ENCODE results near the gene ME2.

DNA sequence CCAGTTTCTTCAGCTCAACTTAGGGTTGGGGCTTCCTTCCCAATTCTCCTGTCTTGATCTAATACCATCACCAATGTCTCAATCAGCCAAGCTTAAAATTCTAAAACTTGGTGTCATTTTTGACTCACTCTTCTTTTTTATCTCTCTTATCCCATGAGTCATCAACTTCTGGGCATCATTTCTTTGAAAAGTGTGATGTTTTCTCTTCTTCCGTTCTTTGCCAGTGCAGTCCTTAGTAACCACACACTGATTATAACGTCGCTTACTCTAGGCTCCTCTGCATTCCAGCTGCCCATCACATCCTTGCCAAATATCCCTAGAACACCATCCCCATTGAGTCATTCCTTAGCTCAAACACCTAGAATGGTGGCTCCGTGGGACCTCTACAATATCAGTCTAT is 31.7 kb upstream of the ME2 start:
- TF ChIP-seq, protein P1, sequence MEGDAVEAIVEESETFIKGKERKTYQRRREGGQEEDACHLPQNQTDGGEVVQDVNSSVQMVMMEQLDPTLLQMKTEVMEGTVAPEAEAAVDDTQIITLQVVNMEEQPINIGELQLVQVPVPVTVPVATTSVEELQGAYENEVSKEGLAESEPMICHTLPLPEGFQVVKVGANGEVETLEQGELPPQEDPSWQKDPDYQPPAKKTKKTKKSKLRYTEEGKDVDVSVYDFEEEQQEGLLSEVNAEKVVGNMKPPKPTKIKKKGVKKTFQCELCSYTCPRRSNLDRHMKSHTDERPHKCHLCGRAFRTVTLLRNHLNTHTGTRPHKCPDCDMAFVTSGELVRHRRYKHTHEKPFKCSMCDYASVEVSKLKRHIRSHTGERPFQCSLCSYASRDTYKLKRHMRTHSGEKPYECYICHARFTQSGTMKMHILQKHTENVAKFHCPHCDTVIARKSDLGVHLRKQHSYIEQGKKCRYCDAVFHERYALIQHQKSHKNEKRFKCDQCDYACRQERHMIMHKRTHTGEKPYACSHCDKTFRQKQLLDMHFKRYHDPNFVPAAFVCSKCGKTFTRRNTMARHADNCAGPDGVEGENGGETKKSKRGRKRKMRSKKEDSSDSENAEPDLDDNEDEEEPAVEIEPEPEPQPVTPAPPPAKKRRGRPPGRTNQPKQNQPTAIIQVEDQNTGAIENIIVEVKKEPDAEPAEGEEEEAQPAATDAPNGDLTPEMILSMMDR (IDR thresholded peaks at IDR 0.05): no peak
- TF ChIP-seq EZH2 (IDR thresholded peaks at IDR 0.05; ENCODE audit: borderline replicate concordance, insufficient read depth, low read depth, low read length, poor library complexity, severe bottlenecking): no peak

Measured in B cell (primary cell).